GM12891 (cell line): Measurements from ENCODE around the gene SNU13.
"Not testable (repeated sequence)": the region's sequence is repeated elsewhere in the genome, so short reads cannot be mapped to it uniquely, and the experiment has no call there.

Source experiments
- DNase-seq: peaks from one replicate; pipeline ENCODE4 v3.0.0; 2011; ENCODE audit warnings: low spot score; ENCODE audit not compliant: insufficient read length
- FAIRE-seq: peaks from 2 replicates; lab custom pipeline; 2011; peaks lifted over from hg19 to GRCh38; lab: Jason Lieb, UNC
- PAX5 ChIP-seq: IDR thresholded peaks from 2 replicates; pipeline ENCODE4 v1.6.1; 2011; ENCODE audit warnings: low read length, moderate library complexity, mild to moderate bottlenecking; ENCODE audit not compliant: insufficient read depth, severe bottlenecking
- POLR2A ChIP-seq: IDR thresholded peaks from 2 replicates; pipeline ENCODE4 v1.6.1; 2011; ENCODE audit warnings: low read depth, low read length, control low read depth
- POLR2AphosphoS5 ChIP-seq: IDR thresholded peaks from 2 replicates; pipeline ENCODE4 v1.6.1; 2011; ENCODE audit warnings: low read depth, low read length, control low read depth
- POU2F2 ChIP-seq: IDR thresholded peaks from 2 replicates; pipeline ENCODE4 v1.6.1; 2011; ENCODE audit warnings: low read depth, mild to moderate bottlenecking, control low read depth, low read length, moderate library complexity
- SPI1 ChIP-seq: IDR thresholded peaks from 2 replicates; pipeline ENCODE4 v1.6.1; 2011; ENCODE audit warnings: low read depth, low read length, control low read depth
- TAF1 ChIP-seq: IDR thresholded peaks from 2 replicates; pipeline ENCODE4 v1.6.1; 2011; ENCODE audit warnings: low read depth, low read length, control low read depth

Gene SNU13

DNA sequence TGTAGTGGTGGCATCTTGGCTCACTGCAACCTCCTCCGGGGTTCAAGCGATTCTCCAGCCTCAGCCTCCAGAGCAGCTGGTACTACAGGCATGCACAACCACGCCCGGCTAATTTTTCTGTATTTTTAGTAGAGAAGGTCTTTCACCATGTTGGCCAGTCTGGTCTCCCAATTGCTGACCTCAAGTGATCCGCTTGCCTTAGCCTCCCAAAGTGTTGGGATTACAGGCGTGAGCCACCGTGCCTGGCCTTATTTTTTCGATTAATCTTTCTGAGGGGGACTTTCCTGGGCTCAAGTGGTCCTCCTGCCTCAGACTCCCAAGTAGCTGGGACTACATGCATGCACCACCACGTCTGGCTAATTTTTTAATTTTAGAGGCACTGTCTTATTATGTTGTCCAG is 5.6 kb downstream of the SNU13 start:
- TF ChIP-seq PAX5 = no peak
- TF ChIP-seq TAF1 = no peak
- no peak for TF ChIP-seq POLR2AphosphoS5
- no peak for TF ChIP-seq SPI1
- FAIRE-seq = no peak
- DNase-seq = no peak

DNA sequence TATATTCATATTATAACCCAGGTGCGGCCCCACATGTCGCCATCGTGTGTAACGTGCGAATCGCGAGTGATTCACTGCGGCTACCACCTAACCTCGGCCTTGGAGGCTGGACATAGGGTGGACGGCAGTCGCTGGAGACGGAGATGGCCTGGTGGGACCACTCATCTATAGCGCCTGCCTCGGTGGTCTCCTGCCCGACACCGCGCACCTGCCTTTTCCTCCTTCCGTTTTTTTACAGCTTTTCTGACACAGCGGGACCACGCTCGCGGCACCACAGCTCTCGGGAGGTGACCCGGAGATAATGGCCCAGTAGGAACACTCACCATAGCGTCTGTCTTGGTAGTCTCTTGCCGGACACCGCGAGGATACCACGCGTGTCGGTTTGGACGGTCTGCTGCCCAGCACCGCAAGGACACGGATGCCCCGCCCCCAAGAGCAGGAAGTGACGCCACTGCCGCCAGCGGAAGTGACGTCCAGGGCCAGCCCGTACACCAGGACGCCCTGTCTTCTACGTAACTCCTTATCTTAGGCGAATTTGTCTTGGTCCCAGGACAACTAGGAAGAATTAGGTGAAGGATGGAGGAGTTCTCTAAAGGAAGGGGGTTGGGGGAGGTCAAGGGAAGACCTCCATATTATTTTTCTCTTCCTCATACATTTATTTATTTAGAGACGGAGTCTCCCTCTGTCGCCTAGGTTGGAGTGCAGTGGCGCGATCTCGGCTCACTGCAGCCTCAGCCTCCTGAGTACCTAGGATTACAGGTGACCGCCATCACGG is 6.4 kb downstream of the SNU13 start:
- FAIRE-seq (peak; percentile 93), DNase-seq (peak; percentile 56)
- TF ChIP-seq POLR2AphosphoS5 (peak; percentile 81), SPI1 (no peak), POLR2A (peak; percentile 80), TAF1 (peak; percentile 38; the same call in 1 of the 2 replicates), POU2F2 (no peak), PAX5 (no peak)

DNA sequence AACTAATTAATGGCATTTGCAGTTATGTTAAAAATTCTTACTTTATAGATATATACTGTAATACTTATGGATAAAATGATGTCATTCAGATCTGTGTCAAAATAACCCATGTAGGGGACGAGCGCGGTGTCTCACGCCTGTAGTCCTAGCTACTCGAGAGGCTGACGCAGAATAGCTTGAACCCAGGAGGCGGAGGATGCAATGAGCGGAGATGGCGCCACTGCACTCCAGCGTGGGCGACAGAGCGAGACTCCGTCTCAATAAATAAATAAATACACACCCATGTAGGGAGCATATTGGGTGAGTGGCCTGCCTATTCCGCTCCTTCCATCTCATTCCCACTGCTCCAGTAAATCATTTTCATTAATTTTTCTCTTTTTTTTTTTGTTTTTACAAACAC is 7.1 kb downstream of the SNU13 start:
- FAIRE-seq = no peak
- DNase-seq = no peak
- TF ChIP-seq PAX5 (no peak), TAF1 (no peak), SPI1 (no peak), POU2F2 (no peak), POLR2AphosphoS5 (no peak), POLR2A (no peak)

DNA sequence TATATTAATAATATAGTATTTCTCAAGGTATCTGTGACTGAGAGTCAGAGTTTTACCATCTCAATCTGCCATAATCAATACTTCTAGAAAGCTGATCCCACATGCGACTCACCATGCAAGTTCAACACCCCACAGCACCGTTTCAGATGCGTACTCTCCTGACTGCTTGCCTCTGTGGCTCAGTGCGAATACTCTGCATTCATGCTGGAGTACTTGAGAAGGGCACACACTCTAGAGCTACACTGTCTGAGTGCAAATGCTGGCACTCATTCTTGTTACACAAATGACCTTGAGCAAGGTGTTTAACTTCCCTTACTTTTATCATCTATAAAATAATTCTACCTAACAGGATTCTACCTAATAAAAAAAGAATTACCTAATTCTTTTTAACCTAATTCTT is 12.5 kb downstream of the SNU13 start:
- DNase-seq (no peak), FAIRE-seq (no peak)
- no peak for TF ChIP-seq SPI1
- no peak for TF ChIP-seq POU2F2

DNA sequence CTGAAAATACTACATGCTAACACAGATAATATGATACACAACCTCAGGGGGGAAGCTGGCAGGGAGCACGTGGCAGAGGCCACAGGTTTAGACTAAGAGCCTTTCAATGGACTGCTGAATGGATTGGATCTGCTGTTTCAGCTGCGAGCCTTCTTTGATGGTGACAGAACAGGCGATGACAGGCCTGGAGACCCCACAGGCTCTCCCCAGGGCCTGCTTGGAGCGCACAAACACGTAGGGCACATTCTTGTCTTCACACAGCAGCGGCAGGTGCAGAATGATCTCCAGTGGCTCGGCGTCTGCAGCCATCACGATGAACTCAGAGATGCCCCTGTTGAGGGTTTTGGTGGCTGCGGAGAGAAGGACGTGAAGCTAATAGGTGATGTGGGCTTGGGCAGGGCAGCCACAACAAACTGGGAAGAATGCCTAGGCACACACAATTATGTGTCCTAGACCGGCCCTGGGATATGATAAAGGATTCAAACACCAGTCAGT is 13.8 kb downstream of the SNU13 start:
- no peak for DNase-seq
- no peak for FAIRE-seq
- TF ChIP-seq POLR2A (no peak), POU2F2 (no peak), SPI1 (no peak), TAF1 (no peak), PAX5 (no peak), POLR2AphosphoS5 (no peak)

DNA sequence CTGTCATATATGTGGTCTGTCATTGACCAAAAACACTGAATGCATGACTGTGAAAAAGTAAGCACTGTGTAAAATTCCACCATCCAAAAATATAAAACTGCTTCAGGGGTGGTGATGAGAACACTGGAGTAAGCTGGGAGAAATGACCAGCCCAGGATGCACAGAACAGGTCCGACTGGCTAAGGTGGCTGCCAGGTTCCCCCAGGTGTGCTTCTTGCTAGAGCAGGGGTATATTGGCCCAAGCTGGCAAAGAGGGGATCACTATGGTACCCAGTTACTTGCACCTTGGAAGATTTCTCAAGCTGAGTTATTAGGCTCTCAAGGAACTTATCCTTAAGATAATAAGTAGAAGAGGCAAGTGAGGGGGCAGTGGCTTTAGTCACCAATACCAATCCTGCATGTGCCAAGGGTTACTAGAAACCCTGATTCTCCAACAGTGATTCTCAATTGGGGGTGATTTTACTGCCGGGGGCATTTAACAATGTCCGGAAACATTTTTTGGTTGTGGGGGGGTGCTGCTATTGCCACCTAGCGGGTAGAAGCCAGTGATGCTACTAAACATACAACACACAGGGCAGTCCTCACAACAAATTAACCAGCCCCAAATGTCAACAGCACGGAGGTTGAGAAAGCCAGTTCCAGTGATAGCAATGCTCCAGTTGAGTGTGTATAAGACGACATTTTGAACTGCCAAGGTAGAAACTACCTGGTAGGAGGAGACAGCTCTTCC is 15.7 kb downstream of the SNU13 start:
- no peak for TF ChIP-seq POLR2AphosphoS5
- no peak for TF ChIP-seq SPI1
- no peak for TF ChIP-seq PAX5
- no peak for TF ChIP-seq TAF1
- TF ChIP-seq POLR2A = no peak; the same call in 1 of the 2 replicates
- TF ChIP-seq POU2F2 = no peak
- DNase-seq (no peak), FAIRE-seq (no peak)

DNA sequence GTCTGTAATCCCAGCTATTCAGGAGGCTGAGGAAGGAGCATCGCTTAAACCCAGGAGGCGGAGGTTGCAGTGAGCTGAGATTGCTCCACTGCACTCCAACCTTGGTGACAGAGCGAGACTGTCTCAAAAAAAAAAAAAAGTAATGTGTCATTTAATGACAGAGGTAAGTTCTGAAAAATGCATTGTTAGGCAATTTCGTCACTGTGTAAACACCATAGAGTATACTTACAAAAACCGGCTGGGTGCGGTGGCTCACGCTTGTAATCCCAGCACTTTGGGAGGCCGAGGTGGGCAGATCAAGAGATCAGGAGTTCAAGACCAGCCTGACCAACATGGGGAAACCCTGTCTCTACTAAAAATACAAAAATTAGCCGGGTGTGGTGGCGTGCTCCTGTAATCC is 16.6 kb downstream of the SNU13 start:
- not testable (repeated sequence) for DNase-seq, FAIRE-seq

DNA sequence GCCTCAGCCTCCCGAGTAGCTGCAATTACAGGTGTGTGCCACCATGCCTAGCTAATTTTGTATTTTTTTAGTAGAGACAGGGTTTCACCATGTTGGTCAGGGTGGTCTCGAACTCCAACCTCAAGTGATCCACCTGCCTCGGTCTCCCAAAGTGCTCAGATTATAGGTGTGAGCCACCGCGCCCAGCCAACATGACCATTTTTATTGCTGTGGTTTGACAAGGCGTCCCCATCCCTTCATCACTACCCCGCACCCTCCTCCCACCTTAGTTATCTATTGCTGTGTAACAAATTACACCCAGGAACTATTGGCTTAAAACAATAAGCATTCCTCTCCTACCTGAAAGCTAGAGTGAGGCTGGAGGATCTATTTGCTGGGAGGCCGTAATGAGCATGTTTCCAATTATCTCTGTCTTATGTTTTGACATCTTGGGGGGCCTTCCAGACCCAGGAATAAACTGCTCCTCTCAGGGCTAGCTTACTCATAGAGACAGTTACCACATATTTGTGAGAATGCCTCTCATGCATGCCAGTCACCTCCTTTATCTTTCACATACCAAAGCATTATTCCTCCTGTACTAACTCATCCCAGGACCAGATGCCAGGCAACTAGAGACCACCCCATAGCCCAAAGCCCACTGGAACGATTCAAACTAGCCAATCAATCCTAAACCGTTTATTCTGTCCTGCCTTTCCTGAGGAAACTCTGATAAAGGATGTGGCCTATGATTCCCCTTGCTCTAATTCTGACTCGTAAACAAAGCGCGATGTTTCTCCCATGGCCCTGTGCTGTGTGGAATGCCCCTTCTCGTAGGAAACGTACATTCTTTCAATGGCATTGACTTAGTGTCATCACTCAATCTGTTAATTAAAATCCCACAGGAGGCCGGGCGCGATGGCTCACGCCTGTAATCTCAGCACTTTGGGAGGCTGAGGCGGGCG is 19.4 kb downstream of the SNU13 start:
- FAIRE-seq (no peak), DNase-seq (no peak)
- TF ChIP-seq POLR2A (no peak), SPI1 (no peak), POU2F2 (no peak), POLR2AphosphoS5 (no peak), PAX5 (no peak)

DNA sequence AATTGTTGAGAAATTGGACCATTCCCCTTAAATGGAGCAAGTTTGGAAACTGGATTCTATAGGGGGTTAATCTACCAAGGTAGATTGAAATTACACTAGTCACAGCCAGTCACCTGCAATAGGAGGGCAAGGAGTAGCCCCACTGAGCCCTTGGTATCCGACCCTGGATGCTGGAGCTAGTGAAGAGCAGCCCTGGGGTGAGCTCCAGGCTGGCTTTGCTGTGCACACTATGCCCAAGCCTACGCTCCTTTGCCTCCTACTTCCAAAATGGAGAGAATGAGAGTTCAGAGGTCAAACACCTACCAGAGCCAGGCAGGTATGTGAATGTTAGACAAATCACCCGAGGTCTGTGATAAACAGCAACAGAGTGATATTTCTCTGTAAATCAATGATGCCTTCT is 23.7 kb downstream of the SNU13 start:
- DNase-seq = no peak
- FAIRE-seq = no peak
- no peak for TF ChIP-seq PAX5
- no peak for TF ChIP-seq POU2F2
- no peak for TF ChIP-seq TAF1
- no peak for TF ChIP-seq POLR2A
- TF ChIP-seq POLR2AphosphoS5 = no peak
- no peak for TF ChIP-seq SPI1
